Measurements from ENCODE around the gene TRIM40.

TRIM40 gene

GRCh38 chr6:30157999-30158398, 22.1 kb downstream of the TRIM40 start:
- Histone ChIP-seq H3K4me2 (ENCODE audit: low read depth, low read length) (peak overlapping the region; percentile 29; the same call in 1 of the 2 replicates), H3K9me3 (replicated peaks; ENCODE audit: insufficient read depth, low read length) (no peaks in the 10 kb centered on the region), H3K27me3 (replicated peaks; ENCODE audit: insufficient read depth, low read length) (0 out of 2 replicates have a peak, but pooled peaks cover 12% of the 10 kb centered on the region), H4K20me1 (ENCODE audit: insufficient read depth, low read length) (no peaks in the 10 kb centered on the region), H3K36me3 (replicated peaks; ENCODE audit: insufficient read depth, low read length) (no peaks in the 10 kb centered on the region), H2AFZ (ENCODE audit: low read length) (no peak overlapping the region), H3K4me3 (ENCODE audit: low read length) (no peak overlapping the region), H3K9me2 (replicated peaks; ENCODE audit: insufficient read depth, low read length) (no peaks in the 10 kb centered on the region), H3F3A (ENCODE audit: insufficient read depth, low read length) (peaks cover 4% of the 10 kb centered on the region; the same call in 1 of the 2 replicates), H3K4me1 (ENCODE audit: low read length) (peaks cover 5% of the 10 kb centered on the region; the same call in 1 of the 2 replicates), H3K9ac (ENCODE audit: low read length) (no peak overlapping the region), H3K27ac (ENCODE audit: low read length) (no peak overlapping the region), H3K79me2 (ENCODE audit: low read length) (no peaks in the 10 kb centered on the region)
- TF ChIP-seq EZH2phosphoT487 (IDR thresholded peaks at IDR 0.05; ENCODE audit: low read length) (no peak), CTCF (IDR thresholded peaks at IDR 0.05; ENCODE audit: low read length) (no peak), EZH2 (optimal IDR thresholded peaks at IDR 0.05; ENCODE audit: low read depth, low read length) (no peak)
- DNase-seq, result no peak

GRCh38 chr6:30158475-30159040, 22.6 kb downstream of the TRIM40 start:
- TF ChIP-seq CTCF (IDR thresholded peaks at IDR 0.05; ENCODE audit: low read length), result no peak
- TF ChIP-seq EZH2 (optimal IDR thresholded peaks at IDR 0.05; ENCODE audit: low read depth, low read length), result no peak
- peak; percentile 24 for DNase-seq
- Histone ChIP-seq H2AFZ (ENCODE audit: low read length) (no peak overlapping the region), H3F3A (ENCODE audit: insufficient read depth, low read length) (peaks cover 4% of the 10 kb centered on the region; the same call in 1 of the 2 replicates), H3K4me1 (ENCODE audit: low read length) (peaks cover 5% of the 10 kb centered on the region; the same call in 1 of the 2 replicates), H3K4me3 (ENCODE audit: low read length) (no peak overlapping the region), H3K36me3 (replicated peaks; ENCODE audit: insufficient read depth, low read length) (no peaks in the 10 kb centered on the region), H3K79me2 (ENCODE audit: low read length) (no peaks in the 10 kb centered on the region), H4K20me1 (ENCODE audit: insufficient read depth, low read length) (no peaks in the 10 kb centered on the region), H3K9me3 (replicated peaks; ENCODE audit: insufficient read depth, low read length) (no peaks in the 10 kb centered on the region), H3K4me2 (ENCODE audit: low read depth, low read length) (peak overlapping the region; percentile 29), H3K27ac (ENCODE audit: low read length) (no peak overlapping the region), H3K9me2 (replicated peaks; ENCODE audit: insufficient read depth, low read length) (no peaks in the 10 kb centered on the region), H3K27me3 (replicated peaks; ENCODE audit: insufficient read depth, low read length) (0 out of 2 replicates have a peak, but pooled peaks cover 11% of the 10 kb centered on the region), H3K9ac (ENCODE audit: low read length) (no peak overlapping the region)

- no peak overlapping the region for H3K27ac ChIP-seq (ENCODE audit: low read length)
- H3K4me1 ChIP-seq (ENCODE audit: low read length), result peaks cover 5% of the 10 kb centered on the region; the same call in 1 of the 2 replicates
- peaks cover 4% of the 10 kb centered on the region; the same call in 1 of the 2 replicates for H3F3A ChIP-seq (ENCODE audit: insufficient read depth, low read length)
- H3K9me3 ChIP-seq (replicated peaks; ENCODE audit: insufficient read depth, low read length), result no peaks in the 10 kb centered on the region
- H3K36me3 ChIP-seq (replicated peaks; ENCODE audit: insufficient read depth, low read length), result no peaks in the 10 kb centered on the region
- H3K79me2 ChIP-seq (ENCODE audit: low read length), result no peaks in the 10 kb centered on the region
- no peak for TF ChIP-seq EZH2 (optimal IDR thresholded peaks at IDR 0.05; ENCODE audit: low read depth, low read length)
- TF ChIP-seq EZH2phosphoT487 (IDR thresholded peaks at IDR 0.05; ENCODE audit: low read length), result no peak
- TF ChIP-seq CTCF (IDR thresholded peaks at IDR 0.05; ENCODE audit: low read length), result no peak
- no peak overlapping the region for H3K9ac ChIP-seq (ENCODE audit: low read length)
- no peaks in the 10 kb centered on the region for H3K9me2 ChIP-seq (replicated peaks; ENCODE audit: insufficient read depth, low read length)
- DNase-seq, result no peak
- 0 out of 2 replicates have a peak, but pooled peaks cover 7% of the 10 kb centered on the region for H3K27me3 ChIP-seq (replicated peaks; ENCODE audit: insufficient read depth, low read length)
- H3K4me3 ChIP-seq (ENCODE audit: low read length), result no peak overlapping the region
- H3K4me2 ChIP-seq (ENCODE audit: low read depth, low read length), result no peak overlapping the region
- no peak overlapping the region for H2AFZ ChIP-seq (ENCODE audit: low read length)
- no peaks in the 10 kb centered on the region for H4K20me1 ChIP-seq (ENCODE audit: insufficient read depth, low read length)
These were observed 24.3 kb downstream of the TRIM40 start for GRCh38 chr6:30160008-30160784.

Data from MM.1S (cell line).